SK-N-SH treated with all-trans-retinoic acid at 6 μM for 48 hours (cell line): Measurements from ENCODE around the gene LRRC8A.
"Not testable (repeated sequence)": the region's sequence is repeated elsewhere in the genome, so short reads cannot be mapped to it uniquely, and the experiment has no call there.

Source experiments
- ATAC-seq: fragments of 200-7000 bp; cut with Tn5 transposase; 3 replicates; pipeline ENCODE4 v1.9.1; 2020; ENCODE audit warnings: mild to moderate bottlenecking, moderate library complexity
- ARNTL ChIP-seq: fragments of 450-650 bp; formaldehyde crosslinking; IDR thresholded peaks from 2 replicates; pipeline ENCODE4 v1.5.0; 2020; ENCODE audit warnings: low read depth, mild to moderate bottlenecking, moderate library complexity, borderline replicate concordance
- BACH2 ChIP-seq: fragments of 250-450 bp; sonication (Bioruptor Pico); IDR thresholded peaks from 2 replicates; pipeline ENCODE4 v1.9.0; 2021; ENCODE audit warnings: mild to moderate bottlenecking, borderline replicate concordance
- CREB5 ChIP-seq: fragments of 250-450 bp; sonication (Bioruptor Pico); IDR thresholded peaks from 2 replicates; pipeline ENCODE4 v1.5.1; 2020; ENCODE audit warnings: low read depth, mild to moderate bottlenecking, moderate library complexity
- CSDC2 ChIP-seq: fragments of 250-450 bp; sonication (Bioruptor Pico); IDR thresholded peaks from 2 replicates; pipeline ENCODE4 v1.5.0; 2020; ENCODE audit warnings: mild to moderate bottlenecking, moderate library complexity
- CSRNP3 ChIP-seq: fragments of 250-450 bp; sonication (Bioruptor Pico); IDR thresholded peaks from 2 replicates; pipeline ENCODE4 v1.5.1; 2021; ENCODE audit warnings: mild to moderate bottlenecking, moderate library complexity
- ESRRG ChIP-seq: fragments of 250-450 bp; sonication (Bioruptor Pico); IDR thresholded peaks from 2 replicates; pipeline ENCODE4 v1.6.1; 2021; ENCODE audit warnings: mild to moderate bottlenecking
- OSR1 ChIP-seq: fragments of 250-450 bp; sonication (Bioruptor Pico); IDR thresholded peaks from 2 replicates; pipeline ENCODE4 v1.8.0; 2022; ENCODE audit warnings: moderate library complexity, mild to moderate bottlenecking, inconsistent platforms
- PATZ1 ChIP-seq: fragments of 250-450 bp; sonication (Bioruptor Pico); IDR thresholded peaks from 2 replicates; pipeline ENCODE4 v1.8.0; 2020; ENCODE audit warnings: mild to moderate bottlenecking, moderate library complexity, borderline replicate concordance
- POU6F1 ChIP-seq: fragments of 250-450 bp; sonication (Bioruptor Pico); IDR thresholded peaks from 2 replicates; pipeline ENCODE4 v1.8.0; 2021; ENCODE audit warnings: low read depth, mild to moderate bottlenecking, moderate library complexity, borderline replicate concordance
- PPARA ChIP-seq: fragments of 250-450 bp; sonication (Bioruptor Pico); IDR thresholded peaks from 2 replicates; pipeline ENCODE4 v1.5.0; 2020; ENCODE audit warnings: mild to moderate bottlenecking, borderline replicate concordance
- RARB ChIP-seq: fragments of 250-450 bp; sonication (Bioruptor Pico); IDR thresholded peaks from 2 replicates; pipeline ENCODE4 v1.8.0; 2021; ENCODE audit warnings: mild to moderate bottlenecking, moderate library complexity
- SNAI2 ChIP-seq: fragments of 250-450 bp; sonication (Bioruptor Pico); IDR thresholded peaks from 2 replicates; pipeline ENCODE4 v1.5.0; 2020; ENCODE audit warnings: mild to moderate bottlenecking, moderate library complexity
- TCF4 ChIP-seq: fragments of 250-450 bp; sonication (Bioruptor Pico); IDR thresholded peaks from 2 replicates; pipeline ENCODE4 v1.8.0; 2021; ENCODE audit warnings: mild to moderate bottlenecking, moderate library complexity, borderline replicate concordance
- TOX ChIP-seq: fragments of 250-450 bp; sonication (Bioruptor Pico); IDR thresholded peaks from 2 replicates; pipeline ENCODE4 v1.8.0; 2021; ENCODE audit warnings: mild to moderate bottlenecking, moderate library complexity, borderline replicate concordance
- TSHZ2 ChIP-seq: fragments of 250-450 bp; sonication (Bioruptor Pico); IDR thresholded peaks from 2 replicates; pipeline ENCODE4 v1.5.0; 2020; ENCODE audit warnings: mild to moderate bottlenecking, moderate library complexity
- ZC3H10 ChIP-seq: fragments of 250-450 bp; sonication (Bioruptor Pico); IDR thresholded peaks from 2 replicates; pipeline ENCODE4 v1.5.1; 2021; ENCODE audit warnings: mild to moderate bottlenecking, moderate library complexity
- ZFP3 ChIP-seq: fragments of 250-450 bp; sonication (Bioruptor Pico); IDR thresholded peaks from 2 replicates; pipeline ENCODE4 v1.5.0; 2020; ENCODE audit warnings: mild to moderate bottlenecking, moderate library complexity
- ZFP30 ChIP-seq: fragments of 450-650 bp; formaldehyde crosslinking; IDR thresholded peaks from 2 replicates; pipeline ENCODE4 v1.5.0; 2022; ENCODE audit warnings: mild to moderate bottlenecking, moderate library complexity
- ZNF565 ChIP-seq: fragments of 450-650 bp; formaldehyde crosslinking; conservative IDR thresholded peaks from 2 replicates; pipeline ENCODE4 v1.5.0; 2020; ENCODE audit warnings: low read depth, mild to moderate bottlenecking, moderate library complexity
- ZNF70 ChIP-seq: fragments of 450-650 bp; formaldehyde crosslinking; IDR thresholded peaks from 2 replicates; pipeline ENCODE4 v1.5.0; 2020; ENCODE audit warnings: mild to moderate bottlenecking, moderate library complexity
- ZNF8 ChIP-seq: fragments of 450-650 bp; formaldehyde crosslinking; IDR thresholded peaks from 2 replicates; pipeline ENCODE4 v1.5.0; 2020; ENCODE audit warnings: mild to moderate bottlenecking, moderate library complexity

LRRC8A gene

GRCh38 chr9:128940946-128941755 is 59.2 kb downstream of the LRRC8A start:
- peak; percentile 12; the same call in 2 of the 3 replicates for ATAC-seq
- TF ChIP-seq PPARA (CRISPR knock-in tag) (no peak), ZFP30 (CRISPR knock-in tag) (no peak), BACH2 (CRISPR knock-in tag) (no peak), ZNF8 (CRISPR knock-in tag) (no peak), OSR1 (CRISPR knock-in tag) (no peak), SNAI2 (CRISPR knock-in tag) (no peak), ZNF70 (CRISPR knock-in tag) (no peak), CSDC2 (CRISPR knock-in tag) (no peak), TCF4 (CRISPR knock-in tag) (no peak), TOX (CRISPR knock-in tag) (no peak), ESRRG (CRISPR knock-in tag) (no peak)

GRCh38 chr9:128943832-128944620 is 62.1 kb downstream of the LRRC8A start:
- no peak for ATAC-seq

GRCh38 chr9:128944966-128945365 is 63.0 kb downstream of the LRRC8A start:
- ATAC-seq, result not testable (repeated sequence)

More at GRCh38 chr9:128943832-128944620, 62.1 kb downstream of the LRRC8A start:
- TF ChIP-seq ESRRG (CRISPR knock-in tag), result no peak
- no peak for TF ChIP-seq PATZ1
- TF ChIP-seq ZFP30 (CRISPR knock-in tag), result no peak
- TF ChIP-seq CSRNP3 (CRISPR knock-in tag), result no peak
- no peak for TF ChIP-seq ZFP3 (CRISPR knock-in tag)
- no peak for TF ChIP-seq ZNF70 (CRISPR knock-in tag)
- TF ChIP-seq ZNF565 (CRISPR knock-in tag), result no peak

GRCh38 chr9:128945798-128946501 is 64.0 kb downstream of the LRRC8A start:
- no peak for ATAC-seq
- TF ChIP-seq RARB (CRISPR knock-in tag), result no peak
- TF ChIP-seq ZC3H10 (CRISPR knock-in tag), result no peak
- no peak for TF ChIP-seq PPARA (CRISPR knock-in tag)
- no peak for TF ChIP-seq ZFP30 (CRISPR knock-in tag)
- TF ChIP-seq CREB5, result no peak
- TF ChIP-seq ZNF8 (CRISPR knock-in tag), result no peak
- TF ChIP-seq CSRNP3 (CRISPR knock-in tag), result no peak
- TF ChIP-seq TOX (CRISPR knock-in tag), result no peak
- TF ChIP-seq ARNTL, result no peak
- TF ChIP-seq ZFP3 (CRISPR knock-in tag), result no peak
- TF ChIP-seq POU6F1, result no peak
- no peak for TF ChIP-seq ZNF70 (CRISPR knock-in tag)
- no peak for TF ChIP-seq OSR1 (CRISPR knock-in tag)
- no peak for TF ChIP-seq TSHZ2 (CRISPR knock-in tag)
- TF ChIP-seq SNAI2 (CRISPR knock-in tag), result no peak
- TF ChIP-seq ZNF565 (CRISPR knock-in tag), result no peak
- no peak for TF ChIP-seq BACH2 (CRISPR knock-in tag)
